Colon (tissue), 2 donors: ENCODE results near the gene IQCM.

Experiments used
- FAIRE-seq: peaks from 2 replicates; lab custom pipeline; 2012; peaks lifted over from hg19 to GRCh38; lab: Jason Lieb, UNC
- donor health status: control.
- donor health status: control.

The IQCM gene

GRCh38 chr4:149815743-149816142, at the start of gene IQCM:
IQCM (minus strand) TSS chr4:149815843; CDS start chr4:149742691, 73,152 bp downstream.
- FAIRE-seq, result no peak

- no peak for FAIRE-seq
These were observed 41.8 kb upstream of the IQCM start for GRCh38 chr4:149857446-149857845.

GRCh38 chr4:149845743-149846142, 30.1 kb upstream of the IQCM start:
- FAIRE-seq, result no peak

GRCh38 chr4:149841686-149842085, 26.0 kb upstream of the IQCM start:
- no peak for FAIRE-seq

- no peak for FAIRE-seq
These were observed 22.4 kb upstream of the IQCM start for GRCh38 chr4:149838036-149838435.

- FAIRE-seq, result no peak
These were observed 20.9 kb upstream of the IQCM start for GRCh38 chr4:149836546-149836945.

- no peak for FAIRE-seq
These were observed 19.6 kb upstream of the IQCM start for GRCh38 chr4:149835280-149835679.

GRCh38 chr4:149831656-149832208, 16.1 kb upstream of the IQCM start:
- no peak for FAIRE-seq

- no peak for FAIRE-seq
These were observed 15.2 kb upstream of the IQCM start for GRCh38 chr4:149830823-149831222.

GRCh38 chr4:149825336-149825735, 9.7 kb upstream of the IQCM start:
- no peak for FAIRE-seq

- FAIRE-seq, result no peak
These were observed 8.2 kb upstream of the IQCM start for GRCh38 chr4:149823769-149824221.

- FAIRE-seq, result no peak
These were observed 14.2 kb downstream of the IQCM start for GRCh38 chr4:149801416-149801815.

GRCh38 chr4:149799546-149799945, 16.1 kb downstream of the IQCM start:
- FAIRE-seq, result no peak

GRCh38 chr4:149796381-149796780, 19.3 kb downstream of the IQCM start:
- no peak for FAIRE-seq

- no peak for FAIRE-seq
These were observed 20.4 kb downstream of the IQCM start for GRCh38 chr4:149795256-149795655.

GRCh38 chr4:149794352-149794751, 21.3 kb downstream of the IQCM start:
- no peak for FAIRE-seq

- FAIRE-seq, result no peak
These were observed 22.2 kb downstream of the IQCM start for GRCh38 chr4:149793459-149793858.

GRCh38 chr4:149791851-149792250, 23.8 kb downstream of the IQCM start:
- no peak for FAIRE-seq

GRCh38 chr4:149790172-149790907, 25.3 kb downstream of the IQCM start:
- no peak for FAIRE-seq

GRCh38 chr4:149788300-149788699, 27.3 kb downstream of the IQCM start:
- FAIRE-seq, result no peak

- FAIRE-seq, result no peak
These were observed 29.8 kb downstream of the IQCM start for GRCh38 chr4:149785696-149786431.

GRCh38 chr4:149784018-149784417, 31.6 kb downstream of the IQCM start:
- no peak for FAIRE-seq

GRCh38 chr4:149781150-149781549, 34.5 kb downstream of the IQCM start:
- no peak for FAIRE-seq
